Esophagus muscularis mucosa (tissue), 3 donors: ENCODE measurements around the gene GGT7.

Experiments used
- CTCF ChIP-seq, 3 experiments: fragments of 200-600 bp in 2 of 3; fragments of 450-650 bp in 1 of 3; sonication (generic) in 2 of 3; IDR thresholded peaks; one replicate each; pipeline ENCODE4 v1.5.1; 2017 to 2019; ENCODE audit warnings: antibody characterized with exemption in 3 of 3, mild to moderate bottlenecking in 2 of 3, moderate library complexity in 1 of 3
- POLR2A ChIP-seq: fragments of 450-650 bp; IDR thresholded peaks from one replicate; pipeline ENCODE4 v1.6.1; 2017; ENCODE audit warnings: antibody characterized with exemption, moderate library complexity, mild to moderate bottlenecking, low read depth
- POLR2AphosphoS5 ChIP-seq, 2 donors: sonication (generic); formaldehyde crosslinking; IDR thresholded peaks; one replicate each; pipeline ENCODE4 v1.6.1; 2017; ENCODE audit warnings: antibody characterized with exemption in 2 of 2

- no peak for TF ChIP-seq CTCF (IDR thresholded peaks at IDR 0.05)
- TF ChIP-seq POLR2A: no peak
- no peak for TF ChIP-seq POLR2AphosphoS5 (IDR thresholded peaks at IDR 0.05)
Observed at GRCh38 chr20:34808583-34808982, 64.1 kb downstream of the GGT7 start.
